Spleen (tissue), 7 donors: ENCODE measurements around the gene ADAM23.

Experiments
- POLR2AphosphoS5 ChIP-seq, 3 donors: sonication (generic); formaldehyde crosslinking; IDR thresholded peaks; one replicate each; pipeline ENCODE4 v1.5.1; 2017; ENCODE audit warnings: antibody characterized with exemption in 3 of 3
- TF ChIP-seq, protein P1 (sequence below), 11 experiments: fragments of 200-600 bp in 7 of 11; fragments of 450-650 bp in 4 of 11; sonication (generic) in 4 of 11; IDR thresholded peaks in 8 of 11; conservative IDR thresholded peaks in 3 of 11; 1 replicate in 7 of 11; 2 replicates in 4 of 11; pipeline versions ENCODE4 v1.4.0 to v1.8.0; 2016 to 2021; ENCODE audit warnings: antibody characterized with exemption in 11 of 11, inconsistent platforms in 4 of 11, mild to moderate bottlenecking in 1 of 11
- donor health status: DM: no; HTN: no; CAD: no; lungs with moderate emphysema.
- donor health status: DM: no; HTN: no; CAD: no.
- donor health status: DM: no; HTN: no; CAD: no.

DNA sequence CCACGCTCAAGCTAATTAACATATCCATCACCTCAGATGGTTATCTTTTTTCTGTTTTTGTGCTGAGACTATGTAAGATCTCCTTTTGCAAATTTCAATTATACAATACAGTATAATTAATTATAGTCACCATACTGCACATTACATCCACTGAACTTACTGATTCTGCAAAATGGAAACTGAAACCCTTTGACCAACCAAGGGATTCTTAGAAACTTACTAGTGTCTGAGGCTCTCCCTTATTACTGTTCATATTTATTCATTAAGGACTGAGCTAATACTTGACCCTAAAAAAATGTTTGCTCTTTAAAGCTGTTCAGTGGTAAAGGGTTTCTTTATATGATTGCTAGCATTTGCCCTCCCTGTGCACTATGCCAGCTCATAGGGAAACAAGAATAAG is 50.7 kb downstream of the ADAM23 start:
- TF ChIP-seq POLR2AphosphoS5 (IDR thresholded peaks at IDR 0.05): no peak
- TF ChIP-seq, protein P1, sequence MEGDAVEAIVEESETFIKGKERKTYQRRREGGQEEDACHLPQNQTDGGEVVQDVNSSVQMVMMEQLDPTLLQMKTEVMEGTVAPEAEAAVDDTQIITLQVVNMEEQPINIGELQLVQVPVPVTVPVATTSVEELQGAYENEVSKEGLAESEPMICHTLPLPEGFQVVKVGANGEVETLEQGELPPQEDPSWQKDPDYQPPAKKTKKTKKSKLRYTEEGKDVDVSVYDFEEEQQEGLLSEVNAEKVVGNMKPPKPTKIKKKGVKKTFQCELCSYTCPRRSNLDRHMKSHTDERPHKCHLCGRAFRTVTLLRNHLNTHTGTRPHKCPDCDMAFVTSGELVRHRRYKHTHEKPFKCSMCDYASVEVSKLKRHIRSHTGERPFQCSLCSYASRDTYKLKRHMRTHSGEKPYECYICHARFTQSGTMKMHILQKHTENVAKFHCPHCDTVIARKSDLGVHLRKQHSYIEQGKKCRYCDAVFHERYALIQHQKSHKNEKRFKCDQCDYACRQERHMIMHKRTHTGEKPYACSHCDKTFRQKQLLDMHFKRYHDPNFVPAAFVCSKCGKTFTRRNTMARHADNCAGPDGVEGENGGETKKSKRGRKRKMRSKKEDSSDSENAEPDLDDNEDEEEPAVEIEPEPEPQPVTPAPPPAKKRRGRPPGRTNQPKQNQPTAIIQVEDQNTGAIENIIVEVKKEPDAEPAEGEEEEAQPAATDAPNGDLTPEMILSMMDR (IDR thresholded peaks at IDR 0.05 in 8 of 11, conservative IDR thresholded peaks at IDR 0.05 in 3 of 11): no peak
